Measurements from ENCODE around the gene LKAAEAR1. TPM values are rescaled to one million over a fixed set of nuclear protein-coding genes. Genes with fewer than 3 reads are reported as not detected.

LKAAEAR1 gene
- total and polyA plus RNA-seq, 9 of the 15 experiments (the other 6 are each of a cell fraction or from before 2014, with no cell fraction given) = not detected

GRCh38 chr20:64079273-64080012 lies 4.8 kb downstream of the LKAAEAR1 start, which contains the start of gene RGS19 (continued):
- no peak for TF ChIP-seq PREB (CRISPR knock-in tag; IDR thresholded peaks at IDR 0.05)
- no peak for TF ChIP-seq CHD1 (IDR thresholded peaks at IDR 0.05; ENCODE audit: low read length)
- no peak for TF ChIP-seq ZNF282 (CRISPR knock-in tag; IDR thresholded peaks at IDR 0.05)
- TF ChIP-seq RCOR1 (IDR thresholded peaks at IDR 0.05; ENCODE audit: borderline replicate concordance in 1 of 2, low read depth in 2 of 2, low read length in 2 of 2) = peak in 1 of 2 experiments; percentile 53; a peak in 1 of 4 replicates
- 0 out of 2 replicates have a peak, but pooled peaks have one; percentile 3 for TF ChIP-seq NR3C1 (CRISPR knock-in tag; IDR thresholded peaks at IDR 0.05)
- peak; percentile 76 to 87; a peak in 3 of 4 replicates for TF ChIP-seq NRF1 (conservative IDR thresholded peaks at IDR 0.05 in 1 of 2, IDR thresholded peaks at IDR 0.05 in 1 of 2)
- TF ChIP-seq TAF1 (IDR thresholded peaks at IDR 0.05; ENCODE audit: control insufficient read depth, extremely low read depth, insufficient read depth, low read length, severe bottlenecking) = peak; percentile 22
- peak; percentile 76; the same call in 1 of the 2 replicates for TF ChIP-seq RB1 (IDR thresholded peaks at IDR 0.05; ENCODE audit: low read depth)
- no peak for TF ChIP-seq ILF3 (IDR thresholded peaks at IDR 0.05; ENCODE audit: borderline replicate concordance)
- TF ChIP-seq ZNF766 (CRISPR knock-in tag; conservative IDR thresholded peaks at IDR 0.05) = peak; percentile 52; the same call in 1 of the 2 replicates
- TF ChIP-seq DPF2 (IDR thresholded peaks at IDR 0.05) = peak; percentile 34; the same call in 1 of the 2 replicates
- TF ChIP-seq POLR2A (conservative IDR thresholded peaks at IDR 0.05) = peak; percentile 63
- TF ChIP-seq GATAD2B (IDR thresholded peaks at IDR 0.05; ENCODE audit: borderline replicate concordance) = peak; percentile 64; the same call in 1 of the 2 replicates
- TF ChIP-seq SP2 (IDR thresholded peaks at IDR 0.05; ENCODE audit: extremely low read depth, low read depth, low read length, poor library complexity, severe bottlenecking) = no peak
- TF ChIP-seq GABPA (tag; conservative IDR thresholded peaks at IDR 0.05; ENCODE audit: low read depth) = peak; percentile 75
- peak; percentile 45; the same call in 1 of the 2 replicates for TF ChIP-seq TARDBP (IDR thresholded peaks at IDR 0.05)
- 0 out of 4 replicates have a peak, but pooled peaks of 1 of the 2 experiments have one; percentile 22 for TF ChIP-seq TRIM24 (IDR thresholded peaks at IDR 0.05)
- no peak for TF ChIP-seq ZSCAN29 (IDR thresholded peaks at IDR 0.05)
- peak; percentile 28 for TF ChIP-seq NFIC (IDR thresholded peaks at IDR 0.05)
- TF ChIP-seq HCFC1 (IDR thresholded peaks at IDR 0.05; ENCODE audit: low read depth, low read length) = no peak
- TF ChIP-seq CREB1 (IDR thresholded peaks at IDR 0.05) = no peak
- TF ChIP-seq CREB1 (CRISPR knock-in tag; IDR thresholded peaks at IDR 0.05) = no peak
- no peak for TF ChIP-seq GABPB2 (CRISPR knock-in tag; conservative IDR thresholded peaks at IDR 0.05)
- no peak for TF ChIP-seq ATF1 (CRISPR knock-in tag; IDR thresholded peaks at IDR 0.05)
- TF ChIP-seq ATF1 (tag; IDR thresholded peaks at IDR 0.05) = 0 out of 2 replicates have a peak, but pooled peaks have one; percentile 12
- TF ChIP-seq FOXM1 (IDR thresholded peaks at IDR 0.05; ENCODE audit: low read depth) = no peak
- peak; percentile 52; the same call in 1 of the 2 replicates for TF ChIP-seq FOXM1 (CRISPR knock-in tag; IDR thresholded peaks at IDR 0.05; ENCODE audit: low read depth)
- TF ChIP-seq SAFB (IDR thresholded peaks at IDR 0.05; ENCODE audit: borderline replicate concordance, low read depth, low read length) = peak; percentile 64; the same call in 1 of the 2 replicates
- TF ChIP-seq RBBP5 (IDR thresholded peaks at IDR 0.05; ENCODE audit: borderline replicate concordance, insufficient read depth, low read length, poor library complexity, severe bottlenecking) = peak; percentile 37

Data from K562 (cell line).